ENCODE measurements around the gene POLD2. TPM values are rescaled to one million over a fixed set of nuclear protein-coding genes. Genes with fewer than 3 reads are reported as not detected.

POLD2 gene
- total RNA-seq, 4 donors from 2014 or later: 33.6 to 71.2 (median 55.9) TPM

GRCh38 chr7:44077681-44078091, 45.7 kb downstream of the POLD2 start:
- DNase-seq (ENCODE audit: extremely low spot score): no peak
- Histone ChIP-seq H3K4me1 (peaks cover 47 to 68% (median 55%) of the 10 kb centered on the region in 4 donors), H3K36me3 (peaks cover 37 to 82% (median 81%) of the 10 kb centered on the region in 4 donors), H3K4me3 (no peak overlapping the region), H3K27me3 (no peaks in the 10 kb centered on the region), H3K27ac (replicated peaks in 1 of 4) (peak overlapping the region in 2 of 4 donors; percentile 22 to 33), H3K9me3 (no peaks in the 10 kb centered on the region)
- intact Hi-C loops (cut with DNase I): no loop called here
- TF ChIP-seq POLR2A (IDR thresholded peaks at IDR 0.05; ENCODE audit: low read depth) (no peak), POLR2AphosphoS5 (IDR thresholded peaks at IDR 0.05) (no peak), EP300 (IDR thresholded peaks at IDR 0.05) (no peak), CTCF (IDR thresholded peaks at IDR 0.05) (no peak)
- WGBS: 60% methylated on average over 5 of the region's 5 CpGs

- intact Hi-C loops (cut with DNase I): no loop called here
- H3K4me3 ChIP-seq: no peak overlapping the region
- DNase-seq (ENCODE audit: extremely low spot score): no peak
- TF ChIP-seq POLR2AphosphoS5 (IDR thresholded peaks at IDR 0.05) (no peak), POLR2A (IDR thresholded peaks at IDR 0.05; ENCODE audit: low read depth) (no peak), EP300 (IDR thresholded peaks at IDR 0.05) (no peak), CTCF (IDR thresholded peaks at IDR 0.05) (no peak)
- 80% methylated on average over 9 of the region's 9 CpGs for WGBS
- peaks cover 53 to 73% (median 61%) of the 10 kb centered on the region in 4 donors for H3K4me1 ChIP-seq
- H3K36me3 ChIP-seq: peaks cover 37 to 83% (median 82%) of the 10 kb centered on the region in 4 donors
- H3K9me3 ChIP-seq: no peaks in the 10 kb centered on the region
- H3K27me3 ChIP-seq: no peaks in the 10 kb centered on the region
- H3K27ac ChIP-seq (replicated peaks in 1 of 4): no peak overlapping the region
Observed at GRCh38 chr7:44077061-44077460, 46.3 kb downstream of the POLD2 start.

- TF ChIP-seq CTCF (IDR thresholded peaks at IDR 0.05) (no peak), POLR2A (IDR thresholded peaks at IDR 0.05; ENCODE audit: low read depth) (no peak)
- H3K9me3 ChIP-seq: no peaks in the 10 kb centered on the region
- H3K27me3 ChIP-seq: no peaks in the 10 kb centered on the region
- intact Hi-C loops (cut with DNase I): no loop called here
- no peak overlapping the region for H3K27ac ChIP-seq (replicated peaks in 1 of 4)
- H3K4me1 ChIP-seq: peaks cover 56 to 73% (median 64%) of the 10 kb centered on the region in 4 donors
- WGBS: 95% methylated on average over 11 of the region's 20 CpGs
- no peak for DNase-seq (ENCODE audit: extremely low spot score)
- H3K4me3 ChIP-seq: no peak overlapping the region
- H3K36me3 ChIP-seq: peaks cover 37 to 83% (median 82%) of the 10 kb centered on the region in 4 donors
Observed at GRCh38 chr7:44076101-44076895, 47.0 kb downstream of the POLD2 start.

GRCh38 chr7:44075296-44076075, 47.9 kb downstream of the POLD2 start:
- peak overlapping the region in 1 of 4 donors; percentile 74 for H3K27ac ChIP-seq (replicated peaks in 1 of 4)
- intact Hi-C loops (cut with DNase I): no loop called here
- H3K9me3 ChIP-seq: no peaks in the 10 kb centered on the region
- no peaks in the 10 kb centered on the region for H3K27me3 ChIP-seq
- 91% methylated on average over 17 of the region's 17 CpGs for WGBS
- H3K4me1 ChIP-seq: peaks cover 48 to 69% (median 59%) of the 10 kb centered on the region in 4 donors
- TF ChIP-seq POLR2A (IDR thresholded peaks at IDR 0.05; ENCODE audit: low read depth) (no peak), POLR2AphosphoS5 (IDR thresholded peaks at IDR 0.05) (no peak)
- no peak overlapping the region for H3K4me3 ChIP-seq
- H3K36me3 ChIP-seq: peaks cover 37 to 80% (median 78%) of the 10 kb centered on the region in 4 donors
- no peak for DNase-seq (ENCODE audit: extremely low spot score)

GRCh38 chr7:44074349-44074695, 49.0 kb downstream of the POLD2 start:
- H3K9me3 ChIP-seq: no peaks in the 10 kb centered on the region
- peak overlapping the region; percentile 61 to 78 (median 72) for H3K27ac ChIP-seq (replicated peaks in 1 of 4)
- H3K4me1 ChIP-seq: peaks cover 38 to 58% (median 49%) of the 10 kb centered on the region in 4 donors
- intact Hi-C loops (cut with DNase I): no loop called here
- no peaks in the 10 kb centered on the region for H3K27me3 ChIP-seq
- 89% methylated on average over 9 of the region's 13 CpGs for WGBS
- peaks cover 30 to 68% (median 67%) of the 10 kb centered on the region in 4 donors for H3K36me3 ChIP-seq
- peak overlapping the region in 1 of 4 donors; percentile 32 for H3K4me3 ChIP-seq
- no peak for DNase-seq (ENCODE audit: extremely low spot score)
- TF ChIP-seq POLR2A (IDR thresholded peaks at IDR 0.05; ENCODE audit: low read depth) (no peak), CTCF (IDR thresholded peaks at IDR 0.05) (no peak), EP300 (IDR thresholded peaks at IDR 0.05) (no peak), POLR2AphosphoS5 (IDR thresholded peaks at IDR 0.05) (no peak)
